Nephron (organoid): ENCODE results near the gene TMEM42.

Source experiments
- H3K27ac Mint-ChIP-seq, 3 experiments: 2 replicates each; pipeline ENCODE4 v1.8.0; 2020; ENCODE audit warnings: mixed read lengths in 3 of 3, mild to moderate bottlenecking in 2 of 3, moderate library complexity in 1 of 3
- H3K27me3 Mint-ChIP-seq: 2 replicates; pipeline ENCODE4 v1.8.0; 2021; ENCODE audit warnings: low read depth, mild to moderate bottlenecking, moderate library complexity, mixed read lengths
- H3K36me3 Mint-ChIP-seq: 2 replicates; pipeline ENCODE4 v1.8.0; 2020; ENCODE audit warnings: low read depth, mixed read lengths
- H3K4me1 Mint-ChIP-seq: 2 replicates; pipeline ENCODE4 v1.8.0; 2020; ENCODE audit warnings: mixed read lengths
- H3K4me3 Mint-ChIP-seq, 3 experiments: 2 replicates each; pipeline ENCODE4 v1.8.0; 2020; ENCODE audit warnings: mild to moderate bottlenecking in 3 of 3, mixed read lengths in 3 of 3, moderate library complexity in 2 of 3
- H3K9me3 Mint-ChIP-seq: 2 replicates; pipeline ENCODE4 v1.8.0; 2020; ENCODE audit warnings: mixed read lengths
- TF ChIP-seq, protein P1 (sequence below), 3 experiments: fragments of 200-600 bp; sonication (generic); IDR thresholded peaks; one replicate each; pipeline ENCODE4 v1.5.0; 2021; ENCODE audit warnings: antibody characterized with exemption in 3 of 3; ENCODE audit not compliant: unreplicated experiment in 3 of 3

The TMEM42 gene

DNA sequence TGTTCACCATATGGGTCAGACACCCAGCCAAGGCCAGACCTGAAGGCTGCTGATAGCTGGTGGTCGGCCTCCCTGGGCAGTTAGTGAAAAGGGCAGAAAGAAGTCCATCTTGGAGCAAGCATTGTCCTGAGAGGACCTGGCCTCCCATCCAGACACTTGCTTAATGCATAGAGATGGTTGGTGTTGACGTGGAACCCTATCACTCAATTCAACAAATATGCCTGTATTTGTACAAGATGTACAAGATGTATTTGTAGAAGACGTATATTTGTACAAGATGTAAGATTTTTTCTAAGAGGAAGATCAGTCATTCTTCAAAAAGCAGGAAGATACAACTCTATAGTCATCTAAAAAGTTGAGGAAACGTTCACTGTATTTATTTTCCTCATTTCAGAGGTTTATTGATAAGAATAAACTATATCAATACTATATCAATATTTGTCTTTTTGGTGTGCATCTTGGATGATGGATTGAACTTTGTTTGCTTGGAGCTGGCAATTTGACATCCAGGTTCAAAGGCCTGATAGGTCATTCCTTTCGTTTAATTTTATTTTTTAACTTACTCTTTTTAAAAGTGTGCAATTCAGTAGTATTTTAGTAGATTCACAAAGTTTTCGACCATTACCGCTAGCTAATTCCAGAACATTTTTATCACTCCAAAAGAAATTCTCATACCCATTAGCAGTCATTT, 5.9 kb downstream of the TMEM42 start:
- Mint-ChIP-seq H3K4me1 (peaks cover 18% of the 10 kb centered on the region), H3K27me3 (no peaks in the 10 kb centered on the region), H3K9me3 (no peaks in the 10 kb centered on the region), H3K4me3 (no peak overlapping the region), H3K27ac (no peak overlapping the region), H3K36me3 (peaks cover 23% of the 10 kb centered on the region)
- TF ChIP-seq, protein P1, sequence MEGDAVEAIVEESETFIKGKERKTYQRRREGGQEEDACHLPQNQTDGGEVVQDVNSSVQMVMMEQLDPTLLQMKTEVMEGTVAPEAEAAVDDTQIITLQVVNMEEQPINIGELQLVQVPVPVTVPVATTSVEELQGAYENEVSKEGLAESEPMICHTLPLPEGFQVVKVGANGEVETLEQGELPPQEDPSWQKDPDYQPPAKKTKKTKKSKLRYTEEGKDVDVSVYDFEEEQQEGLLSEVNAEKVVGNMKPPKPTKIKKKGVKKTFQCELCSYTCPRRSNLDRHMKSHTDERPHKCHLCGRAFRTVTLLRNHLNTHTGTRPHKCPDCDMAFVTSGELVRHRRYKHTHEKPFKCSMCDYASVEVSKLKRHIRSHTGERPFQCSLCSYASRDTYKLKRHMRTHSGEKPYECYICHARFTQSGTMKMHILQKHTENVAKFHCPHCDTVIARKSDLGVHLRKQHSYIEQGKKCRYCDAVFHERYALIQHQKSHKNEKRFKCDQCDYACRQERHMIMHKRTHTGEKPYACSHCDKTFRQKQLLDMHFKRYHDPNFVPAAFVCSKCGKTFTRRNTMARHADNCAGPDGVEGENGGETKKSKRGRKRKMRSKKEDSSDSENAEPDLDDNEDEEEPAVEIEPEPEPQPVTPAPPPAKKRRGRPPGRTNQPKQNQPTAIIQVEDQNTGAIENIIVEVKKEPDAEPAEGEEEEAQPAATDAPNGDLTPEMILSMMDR (IDR thresholded peaks at IDR 0.05; ENCODE audit: unreplicated experiment in 3 of 3) = no peak

DNA sequence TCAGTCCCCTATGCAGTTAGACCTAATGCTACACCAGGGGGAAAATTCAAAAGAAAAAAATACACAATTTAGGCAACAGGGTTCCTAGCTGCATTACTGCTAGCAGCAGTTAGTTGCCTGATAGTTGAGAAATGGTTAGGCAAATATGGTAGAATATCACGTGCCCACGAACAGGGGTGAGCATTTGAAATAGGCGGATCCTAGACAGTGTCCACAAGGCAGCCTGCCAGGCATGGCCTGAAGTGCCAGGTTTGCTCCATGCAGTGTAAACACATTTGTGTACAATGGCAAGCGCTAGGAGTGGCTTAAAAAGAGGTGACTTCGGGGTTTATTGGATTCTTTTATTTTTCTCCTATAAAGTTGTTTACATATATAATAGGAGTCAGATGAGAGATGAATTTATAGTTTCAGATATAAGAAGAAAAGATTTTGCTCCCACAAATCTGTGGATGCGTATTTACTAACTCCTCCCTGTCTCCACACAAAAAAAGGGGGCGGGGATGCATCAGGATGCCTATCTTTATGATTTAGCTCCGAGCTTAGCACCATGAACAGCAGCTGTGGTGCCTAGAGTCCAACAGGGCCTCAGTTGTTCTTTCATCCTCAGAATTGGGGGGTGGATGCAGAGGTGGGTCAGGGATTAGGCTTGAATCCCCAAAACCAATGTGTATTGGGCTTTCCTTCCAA, 8.8 kb downstream of the TMEM42 start:
- no peaks in the 10 kb centered on the region for H3K9me3 Mint-ChIP-seq

DNA sequence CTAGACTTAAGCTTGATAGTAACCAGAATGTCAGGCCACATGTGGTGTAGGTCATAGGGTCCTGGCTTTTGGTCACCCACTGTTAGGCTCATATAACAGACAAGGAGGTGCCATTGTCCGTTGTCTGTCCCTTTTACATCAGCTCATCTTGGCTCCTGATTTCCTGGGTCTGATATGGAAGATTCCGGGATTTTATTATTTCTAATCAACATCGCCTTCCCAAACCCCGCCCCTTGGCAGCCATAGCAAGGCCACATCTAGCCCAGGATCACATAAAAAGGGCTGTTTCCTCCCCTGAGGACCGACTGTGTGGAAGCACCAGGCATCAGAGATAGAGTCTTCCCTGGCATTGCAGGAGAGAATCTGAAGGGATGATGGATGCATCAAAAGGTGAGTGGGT, 12.6 kb downstream of the TMEM42 start, which contains the start of gene TGM4:
TSS of gene TGM4 (plus strand) at position 301 of the 400 bp plus-strand sequence. CDS start at position 372, 71 bp downstream.
- Mint-ChIP-seq H3K27me3 (no peaks in the 10 kb centered on the region), H3K9me3 (no peaks in the 10 kb centered on the region), H3K27ac (no peak within 1 kb of the TSS), H3K36me3 (no peaks in the 10 kb centered on the region), H3K4me3 (no peak within 1 kb of the TSS), H3K4me1 (no peaks in the 10 kb centered on the region)
- TF ChIP-seq, protein P1 (IDR thresholded peaks at IDR 0.05; ENCODE audit: unreplicated experiment in 3 of 3) = no peak

More for the DNA sequence above, 8.8 kb downstream of the TMEM42 start:
- H3K4me1 Mint-ChIP-seq = peaks cover 3% of the 10 kb centered on the region
- peaks cover 18% of the 10 kb centered on the region for H3K36me3 Mint-ChIP-seq
- H3K4me3 Mint-ChIP-seq = no peak overlapping the region
- H3K27me3 Mint-ChIP-seq = no peaks in the 10 kb centered on the region
- no peak overlapping the region for H3K27ac Mint-ChIP-seq
- TF ChIP-seq, protein P1 (IDR thresholded peaks at IDR 0.05; ENCODE audit: unreplicated experiment in 3 of 3) = no peak

DNA sequence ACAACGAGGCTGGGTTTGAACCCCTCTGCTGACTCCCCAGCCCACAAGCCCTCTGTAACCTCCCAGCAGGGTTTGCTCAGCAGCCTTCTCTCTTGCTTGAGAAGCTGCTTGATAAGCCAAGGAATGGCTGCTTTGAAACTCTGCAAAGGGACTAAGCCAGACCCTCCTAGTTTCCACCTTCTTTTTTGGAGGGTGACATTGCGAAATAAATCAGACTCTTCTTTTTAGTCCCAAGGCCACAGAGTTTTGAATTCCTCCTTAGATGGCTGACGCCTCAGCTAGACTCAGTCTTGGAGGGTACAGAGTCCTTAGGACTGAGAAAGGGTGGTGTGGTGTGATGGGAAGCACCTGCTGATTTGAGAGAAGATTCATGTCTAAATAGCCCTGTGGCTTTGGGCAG, 13.9 kb downstream of the TMEM42 start:
- no peaks in the 10 kb centered on the region for H3K9me3 Mint-ChIP-seq
- H3K27ac Mint-ChIP-seq = no peak overlapping the region
- H3K36me3 Mint-ChIP-seq = no peaks in the 10 kb centered on the region
- no peak overlapping the region for H3K4me3 Mint-ChIP-seq
- H3K27me3 Mint-ChIP-seq = peaks cover 5% of the 10 kb centered on the region
- no peaks in the 10 kb centered on the region for H3K4me1 Mint-ChIP-seq
- TF ChIP-seq, protein P1 (IDR thresholded peaks at IDR 0.05; ENCODE audit: unreplicated experiment in 3 of 3) = no peak

DNA sequence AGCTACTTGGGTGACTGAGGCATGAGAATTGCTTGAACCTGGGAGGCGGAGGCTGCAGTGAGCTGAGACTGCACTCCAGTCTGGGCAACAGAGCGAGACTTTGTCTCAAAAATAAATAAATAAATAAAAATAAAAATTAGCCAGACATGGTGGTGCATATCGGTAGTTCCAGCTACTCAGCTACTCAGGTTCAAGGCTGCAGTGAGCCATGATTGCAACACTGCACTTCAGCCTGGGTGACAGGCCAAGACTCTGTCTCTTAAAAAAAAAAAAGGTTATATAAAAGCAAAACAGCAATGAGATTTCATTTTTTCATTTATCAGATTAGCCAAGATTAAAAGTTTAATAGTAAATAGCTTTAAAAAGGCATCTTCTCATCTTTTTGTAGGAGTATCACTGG, 15.6 kb downstream of the TMEM42 start:
- Mint-ChIP-seq H3K27ac (no peak overlapping the region), H3K27me3 (peaks cover 7% of the 10 kb centered on the region), H3K9me3 (no peaks in the 10 kb centered on the region), H3K4me1 (no peaks in the 10 kb centered on the region), H3K36me3 (no peaks in the 10 kb centered on the region), H3K4me3 (no peak overlapping the region)
- TF ChIP-seq, protein P1 (IDR thresholded peaks at IDR 0.05; ENCODE audit: unreplicated experiment in 3 of 3) = no peak
